ENCODE data around the gene KCNMB2.

The KCNMB2 gene

GRCh38 chr3:178685591-178685906, 149.3 kb downstream of the KCNMB2 start:
- Histone ChIP-seq H3K9me3 (ENCODE audit: low read depth, low read length) (no peaks in the 10 kb centered on the region), H3K4me3 (no peak overlapping the region), H3K27ac (no peak overlapping the region), H3K9ac (ENCODE audit: insufficient read length) (no peak overlapping the region), H3K36me3 (ENCODE audit: insufficient read depth, low read length) (no peaks in the 10 kb centered on the region)
- no peak for DNase-seq (ENCODE audit: low read depth, low spot score)
- TF ChIP-seq POLR2AphosphoS5 (IDR thresholded peaks at IDR 0.05; ENCODE audit: borderline replicate concordance, low read depth, low read length), result no peak
- TF ChIP-seq EZH2 (IDR thresholded peaks at IDR 0.05), result no peak
- TF ChIP-seq FOXP2 (optimal IDR thresholded peaks at IDR 0.05; ENCODE audit: control extremely low read depth, extremely low read length, insufficient read depth), result no peak

GRCh38 chr3:178686826-178687225, 150.6 kb downstream of the KCNMB2 start:
- Histone ChIP-seq H3K27ac (no peak overlapping the region), H3K9ac (ENCODE audit: insufficient read length) (no peak overlapping the region), H3K9me3 (ENCODE audit: low read depth, low read length) (no peaks in the 10 kb centered on the region), H3K4me3 (no peak overlapping the region), H3K36me3 (ENCODE audit: insufficient read depth, low read length) (no peaks in the 10 kb centered on the region)
- no peak for TF ChIP-seq POLR2AphosphoS5 (IDR thresholded peaks at IDR 0.05; ENCODE audit: borderline replicate concordance, low read depth, low read length)
- no peak for TF ChIP-seq EZH2 (IDR thresholded peaks at IDR 0.05)
- no peak for TF ChIP-seq FOXP2 (optimal IDR thresholded peaks at IDR 0.05; ENCODE audit: control extremely low read depth, extremely low read length, insufficient read depth)
- DNase-seq (ENCODE audit: low read depth, low spot score), result no peak

DNA sequence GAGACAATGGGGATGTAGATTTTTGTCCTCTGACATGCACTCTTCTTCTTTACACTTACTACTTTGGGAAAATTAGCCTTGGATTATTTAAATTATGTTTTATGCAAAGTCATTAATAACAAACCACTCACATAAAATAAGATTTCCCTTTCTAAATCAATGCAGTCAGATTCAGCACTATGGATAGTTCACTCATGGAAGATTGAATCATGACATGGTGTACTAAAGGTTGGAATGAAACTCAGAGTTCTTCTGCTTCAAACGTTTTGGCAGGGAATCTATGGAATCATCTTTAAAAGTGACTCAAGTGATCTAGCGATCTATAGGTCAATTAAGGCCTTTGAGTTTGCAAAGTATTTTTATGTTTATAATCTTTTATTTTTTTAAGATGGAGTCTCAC, 154.3 kb downstream of the KCNMB2 start:
- TF ChIP-seq FOXP2 (optimal IDR thresholded peaks at IDR 0.05; ENCODE audit: control extremely low read depth, extremely low read length, insufficient read depth), result no peak
- H3K4me3 ChIP-seq, result no peak overlapping the region
- no peaks in the 10 kb centered on the region for H3K9me3 ChIP-seq (ENCODE audit: low read depth, low read length)
- no peaks in the 10 kb centered on the region for H3K36me3 ChIP-seq (ENCODE audit: insufficient read depth, low read length)
- no peak overlapping the region for H3K9ac ChIP-seq (ENCODE audit: insufficient read length)
- H3K27ac ChIP-seq, result no peak overlapping the region
- DNase-seq (ENCODE audit: low read depth, low spot score), result no peak

DNA sequence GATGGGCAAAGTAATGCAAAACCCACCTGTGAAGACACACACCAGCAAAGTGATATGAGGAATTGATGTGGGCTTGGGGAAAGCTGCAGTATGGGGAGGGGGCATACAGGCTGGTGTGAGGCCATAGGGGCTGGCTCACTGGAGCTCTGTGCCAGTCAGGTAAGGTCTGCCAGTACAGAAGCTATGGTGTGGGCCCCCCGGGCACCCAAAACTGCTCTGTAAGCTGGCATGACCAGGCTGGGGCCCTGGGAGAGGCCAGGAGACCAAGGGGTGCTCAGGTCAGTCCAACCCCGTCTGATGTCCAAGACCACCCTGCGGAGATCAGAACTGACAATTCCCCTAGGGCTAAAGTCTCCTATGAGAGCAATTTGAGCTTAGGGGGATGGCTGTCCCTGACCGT, 163.1 kb downstream of the KCNMB2 start:
- DNase-seq (ENCODE audit: low read depth, low spot score), result no peak
- TF ChIP-seq EZH2 (IDR thresholded peaks at IDR 0.05), result no peak
- no peak for TF ChIP-seq FOXP2 (optimal IDR thresholded peaks at IDR 0.05; ENCODE audit: control extremely low read depth, extremely low read length, insufficient read depth)
- no peak for TF ChIP-seq POLR2AphosphoS5 (IDR thresholded peaks at IDR 0.05; ENCODE audit: borderline replicate concordance, low read depth, low read length)
- Histone ChIP-seq H3K9me3 (ENCODE audit: low read depth, low read length) (peaks cover 4% of the 10 kb centered on the region; the same call in 1 of the 2 replicates), H3K36me3 (ENCODE audit: insufficient read depth, low read length) (no peaks in the 10 kb centered on the region), H3K27ac (no peak overlapping the region), H3K9ac (ENCODE audit: insufficient read length) (no peak overlapping the region), H3K4me3 (no peak overlapping the region)

GRCh38 chr3:178699810-178700209, 163.6 kb downstream of the KCNMB2 start:
- TF ChIP-seq POLR2AphosphoS5 (IDR thresholded peaks at IDR 0.05; ENCODE audit: borderline replicate concordance, low read depth, low read length) (no peak), EZH2 (IDR thresholded peaks at IDR 0.05) (no peak), FOXP2 (optimal IDR thresholded peaks at IDR 0.05; ENCODE audit: control extremely low read depth, extremely low read length, insufficient read depth) (no peak)
- 0 out of 2 replicates have a peak overlapping the region, but pooled peaks have one; percentile 31 for H3K27ac ChIP-seq
- H3K9me3 ChIP-seq (ENCODE audit: low read depth, low read length), result peaks cover 4% of the 10 kb centered on the region; the same call in 1 of the 2 replicates
- 0 out of 2 replicates have a peak overlapping the region, but pooled peaks have one; percentile 9 for H3K4me3 ChIP-seq
- H3K9ac ChIP-seq (ENCODE audit: insufficient read length), result no peak overlapping the region
- no peak for DNase-seq (ENCODE audit: low read depth, low spot score)
- H3K36me3 ChIP-seq (ENCODE audit: insufficient read depth, low read length), result no peaks in the 10 kb centered on the region

DNA sequence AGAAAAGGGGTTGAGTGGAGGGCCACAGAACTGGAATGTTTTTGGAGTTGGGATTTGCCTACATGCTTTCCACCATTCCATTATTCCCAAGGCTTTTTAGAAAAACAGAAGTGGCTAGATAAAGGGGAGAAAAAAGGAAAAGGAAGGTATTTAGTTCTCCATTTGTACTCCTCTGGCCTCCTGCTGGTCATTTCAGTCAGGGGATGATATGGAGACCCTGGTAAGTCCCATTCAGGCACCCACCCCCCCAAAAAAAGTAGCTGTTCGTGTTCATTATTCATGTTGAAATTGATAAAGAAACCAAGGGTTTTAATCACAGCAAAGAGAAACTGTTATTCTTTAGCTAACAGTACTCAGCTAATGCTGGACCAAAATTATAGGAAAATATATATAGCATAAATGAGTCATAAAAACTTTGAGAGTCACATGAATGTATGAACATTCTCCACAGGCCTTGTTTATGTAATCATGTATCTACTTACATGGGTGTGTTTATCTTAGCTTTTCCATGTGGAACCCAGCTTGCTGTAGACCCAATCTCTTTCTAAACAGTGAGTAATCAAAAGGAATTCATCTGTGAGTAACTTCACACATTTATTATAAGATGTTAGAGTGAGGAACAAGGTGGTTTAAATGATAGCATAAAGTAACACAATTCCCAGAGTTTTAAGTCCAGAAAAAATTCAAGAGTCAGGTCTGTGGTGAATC, 167.2 kb downstream of the KCNMB2 start:
- Histone ChIP-seq H3K9me3 (ENCODE audit: low read depth, low read length) (no peaks in the 10 kb centered on the region), H3K27ac (no peak overlapping the region), H3K9ac (ENCODE audit: insufficient read length) (no peak overlapping the region), H3K4me3 (no peak overlapping the region), H3K36me3 (ENCODE audit: insufficient read depth, low read length) (no peaks in the 10 kb centered on the region)
- no peak for TF ChIP-seq EZH2 (IDR thresholded peaks at IDR 0.05)
- no peak for TF ChIP-seq POLR2AphosphoS5 (IDR thresholded peaks at IDR 0.05; ENCODE audit: borderline replicate concordance, low read depth, low read length)
- no peak for TF ChIP-seq FOXP2 (optimal IDR thresholded peaks at IDR 0.05; ENCODE audit: control extremely low read depth, extremely low read length, insufficient read depth)
- no peak for DNase-seq (ENCODE audit: low read depth, low spot score)

- Histone ChIP-seq H3K36me3 (ENCODE audit: insufficient read depth, low read length) (no peaks in the 10 kb centered on the region), H3K4me3 (peak overlapping the region; percentile 53), H3K27ac (peak overlapping the region; percentile 71), H3K9me3 (ENCODE audit: low read depth, low read length) (no peaks in the 10 kb centered on the region), H3K9ac (ENCODE audit: insufficient read length) (no peak overlapping the region)
- peak; percentile 73 for DNase-seq (ENCODE audit: low read depth, low spot score)
- TF ChIP-seq POLR2AphosphoS5 (IDR thresholded peaks at IDR 0.05; ENCODE audit: borderline replicate concordance, low read depth, low read length), result peak; percentile 61; the same call in 1 of the 2 replicates
- TF ChIP-seq EZH2 (IDR thresholded peaks at IDR 0.05), result no peak
- peak; percentile 65 for TF ChIP-seq FOXP2 (optimal IDR thresholded peaks at IDR 0.05; ENCODE audit: control extremely low read depth, extremely low read length, insufficient read depth)
These were observed 169.7 kb downstream of the KCNMB2 start for GRCh38 chr3:178705925-178706324.

- no peaks in the 10 kb centered on the region for H3K36me3 ChIP-seq (ENCODE audit: insufficient read depth, low read length)
- peak overlapping the region; percentile 53 for H3K4me3 ChIP-seq
- H3K9ac ChIP-seq (ENCODE audit: insufficient read length), result no peak overlapping the region
- peak overlapping the region; percentile 71 for H3K27ac ChIP-seq
- no peak for DNase-seq (ENCODE audit: low read depth, low spot score)
- no peak for TF ChIP-seq EZH2 (IDR thresholded peaks at IDR 0.05)
- H3K9me3 ChIP-seq (ENCODE audit: low read depth, low read length), result no peaks in the 10 kb centered on the region
These were observed 170.2 kb downstream of the KCNMB2 start for GRCh38 chr3:178706411-178706810.

Data from SK-N-MC (cell line).